ENCODE data around the gene ASRGL1.

DNA sequence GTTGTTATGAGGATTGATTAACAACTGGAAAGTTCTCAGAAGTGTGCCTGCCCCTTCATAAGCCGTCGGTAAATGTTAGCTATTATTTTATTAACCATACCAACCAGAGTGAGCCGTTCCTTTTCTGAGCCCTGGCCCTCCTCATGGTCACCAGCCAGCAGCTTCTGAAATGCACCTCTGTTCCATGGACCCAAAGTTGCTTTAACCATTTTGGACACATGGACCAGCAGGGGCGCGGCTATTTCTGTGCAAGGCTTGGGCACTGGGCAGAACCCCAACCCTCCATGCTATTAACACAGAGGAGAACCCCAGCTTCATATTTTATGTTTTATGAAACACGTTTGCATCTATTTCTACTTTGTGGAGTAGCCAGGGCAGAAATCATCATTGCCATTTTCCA is 63.0 kb downstream of the ASRGL1 start:
- TF ChIP-seq, protein P1, sequence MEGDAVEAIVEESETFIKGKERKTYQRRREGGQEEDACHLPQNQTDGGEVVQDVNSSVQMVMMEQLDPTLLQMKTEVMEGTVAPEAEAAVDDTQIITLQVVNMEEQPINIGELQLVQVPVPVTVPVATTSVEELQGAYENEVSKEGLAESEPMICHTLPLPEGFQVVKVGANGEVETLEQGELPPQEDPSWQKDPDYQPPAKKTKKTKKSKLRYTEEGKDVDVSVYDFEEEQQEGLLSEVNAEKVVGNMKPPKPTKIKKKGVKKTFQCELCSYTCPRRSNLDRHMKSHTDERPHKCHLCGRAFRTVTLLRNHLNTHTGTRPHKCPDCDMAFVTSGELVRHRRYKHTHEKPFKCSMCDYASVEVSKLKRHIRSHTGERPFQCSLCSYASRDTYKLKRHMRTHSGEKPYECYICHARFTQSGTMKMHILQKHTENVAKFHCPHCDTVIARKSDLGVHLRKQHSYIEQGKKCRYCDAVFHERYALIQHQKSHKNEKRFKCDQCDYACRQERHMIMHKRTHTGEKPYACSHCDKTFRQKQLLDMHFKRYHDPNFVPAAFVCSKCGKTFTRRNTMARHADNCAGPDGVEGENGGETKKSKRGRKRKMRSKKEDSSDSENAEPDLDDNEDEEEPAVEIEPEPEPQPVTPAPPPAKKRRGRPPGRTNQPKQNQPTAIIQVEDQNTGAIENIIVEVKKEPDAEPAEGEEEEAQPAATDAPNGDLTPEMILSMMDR (IDR thresholded peaks at IDR 0.05; ENCODE audit: insufficient read depth, low read depth, low read length): no peak
- no peak for TF ChIP-seq EZH2 (IDR thresholded peaks at IDR 0.05; ENCODE audit: insufficient read depth, low read length)

Data from astrocyte (in vitro differentiated cells and primary cell).